Mesothelial cell of epicardium (in vitro differentiated cells): Measurements from ENCODE around the gene ATXN1. TPM values are rescaled to one million over a fixed set of nuclear protein-coding genes. Genes with fewer than 3 reads are reported as not detected.

Source experiments
- DNase-seq, 2 experiments: peaks; one replicate each; pipeline ENCODE4 v3.0.0; 2021; ENCODE audit warnings: low spot score in 2 of 2; ENCODE audit not compliant: unreplicated experiment in 2 of 2
- H3K27ac Mint-ChIP-seq: 2 replicates; pipeline ENCODE4 v1.8.0; 2021; ENCODE audit warnings: mixed read lengths
- H3K27me3 Mint-ChIP-seq: 2 replicates; pipeline ENCODE4 v1.8.0; 2021; ENCODE audit warnings: low read depth, mixed read lengths
- H3K36me3 Mint-ChIP-seq: 2 replicates; pipeline ENCODE4 v1.8.0; 2021; ENCODE audit warnings: mixed read lengths
- H3K4me1 Mint-ChIP-seq: 2 replicates; pipeline ENCODE4 v1.8.0; 2021; ENCODE audit warnings: mixed read lengths
- H3K4me3 Mint-ChIP-seq: 2 replicates; pipeline ENCODE4 v1.8.0; 2021; ENCODE audit warnings: mild to moderate bottlenecking, moderate library complexity, mixed read lengths
- H3K9me3 Mint-ChIP-seq: 2 replicates; pipeline ENCODE4 v1.8.0; 2021; ENCODE audit warnings: mixed read lengths
- CTCF ChIP-seq: fragments of 200-600 bp; sonication (generic); IDR thresholded peaks from one replicate; pipeline ENCODE4 v1.5.0; 2021; ENCODE audit warnings: antibody characterized with exemption; ENCODE audit not compliant: unreplicated experiment
- total RNA-seq: library from RNA; stranded (reverse); gene quantifications from 3 replicates; pipeline ENCODE4 v1.2.1, GENCODE V29; 2021

The ATXN1 gene
- total RNA-seq, 1 donor from 2014 or later: 59.5 TPM

DNA sequence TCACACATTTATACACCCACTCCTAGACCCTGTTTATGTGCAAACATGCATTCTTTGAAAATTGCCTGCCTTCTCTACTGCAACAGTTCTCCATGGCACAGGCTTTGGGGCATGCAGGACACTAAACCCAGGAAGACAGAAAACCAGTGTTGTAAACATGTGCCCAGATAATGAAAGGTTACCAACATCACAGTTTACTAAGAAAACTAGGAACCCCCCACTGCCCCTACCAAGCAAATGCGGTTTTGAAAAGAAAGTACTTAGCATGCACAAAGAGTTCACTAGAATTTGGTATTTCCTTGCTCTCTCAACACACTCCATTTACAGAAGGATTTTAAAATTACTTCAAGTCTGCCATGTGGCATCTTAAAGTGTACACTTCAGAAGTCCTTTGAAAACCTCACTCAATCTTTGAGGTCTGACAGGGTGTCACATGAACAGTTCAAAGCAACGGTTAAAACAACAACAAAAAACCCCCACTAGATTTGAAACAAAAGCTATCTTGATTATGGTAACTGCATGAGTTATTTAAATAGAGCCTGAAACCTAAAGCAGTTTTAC, 277.9 kb downstream of the ATXN1 start:
- Mint-ChIP-seq H3K27ac (no peak overlapping the region), H3K27me3 (no peaks in the 10 kb centered on the region), H3K4me1 (peaks cover 5% of the 10 kb centered on the region), H3K4me3 (no peak overlapping the region), H3K9me3 (peaks cover 7% of the 10 kb centered on the region), H3K36me3 (peaks cover 33% of the 10 kb centered on the region)
- no peak for TF ChIP-seq CTCF
- no peak for DNase-seq

GRCh38 chr6:16482702-16483314, 278.5 kb downstream of the ATXN1 start:
- H3K4me3 Mint-ChIP-seq: no peak overlapping the region
- no peak for TF ChIP-seq CTCF
- no peak overlapping the region for H3K27ac Mint-ChIP-seq
- peaks cover 7% of the 10 kb centered on the region for H3K9me3 Mint-ChIP-seq
- H3K36me3 Mint-ChIP-seq: peaks cover 31% of the 10 kb centered on the region
- peaks cover 5% of the 10 kb centered on the region for H3K4me1 Mint-ChIP-seq
- DNase-seq: no peak
- H3K27me3 Mint-ChIP-seq: no peaks in the 10 kb centered on the region

DNA sequence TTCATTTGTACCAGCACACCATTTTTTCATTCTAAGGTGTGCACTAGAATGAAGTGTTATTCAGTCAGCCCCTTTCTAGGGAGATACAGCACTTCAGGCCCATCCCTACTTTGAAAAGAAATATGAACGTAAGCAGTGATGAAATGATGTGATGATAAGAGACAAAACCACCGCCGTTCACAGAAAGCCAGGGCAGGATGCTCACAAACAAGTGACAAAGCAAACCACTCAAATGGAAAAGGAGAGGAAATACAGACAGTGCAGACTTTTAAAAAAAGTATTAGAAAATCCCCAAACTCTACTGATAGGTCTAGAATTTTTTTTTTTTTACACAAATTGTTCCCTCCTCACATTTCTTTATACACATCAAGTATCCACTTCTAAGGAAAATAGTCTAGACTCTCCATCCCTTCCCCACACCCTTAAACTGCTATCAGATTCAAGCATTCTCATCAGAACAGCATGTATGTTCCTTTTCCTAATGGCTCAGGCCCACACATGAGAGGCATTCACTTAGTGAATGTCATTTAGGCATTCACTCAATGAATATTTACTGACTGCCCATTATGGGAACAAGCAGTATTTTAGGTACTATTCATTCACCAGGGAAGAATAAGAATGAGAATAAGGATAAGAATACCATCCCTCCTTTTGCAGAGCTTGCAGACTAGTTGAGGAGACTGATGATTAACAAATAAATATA, 279.4 kb downstream of the ATXN1 start:
- no peak for TF ChIP-seq CTCF
- Mint-ChIP-seq H3K27me3 (no peaks in the 10 kb centered on the region), H3K36me3 (peaks cover 40% of the 10 kb centered on the region), H3K4me3 (no peak overlapping the region), H3K27ac (no peak overlapping the region), H3K9me3 (peaks cover 7% of the 10 kb centered on the region), H3K4me1 (peaks cover 5% of the 10 kb centered on the region)
- DNase-seq: no peak

DNA sequence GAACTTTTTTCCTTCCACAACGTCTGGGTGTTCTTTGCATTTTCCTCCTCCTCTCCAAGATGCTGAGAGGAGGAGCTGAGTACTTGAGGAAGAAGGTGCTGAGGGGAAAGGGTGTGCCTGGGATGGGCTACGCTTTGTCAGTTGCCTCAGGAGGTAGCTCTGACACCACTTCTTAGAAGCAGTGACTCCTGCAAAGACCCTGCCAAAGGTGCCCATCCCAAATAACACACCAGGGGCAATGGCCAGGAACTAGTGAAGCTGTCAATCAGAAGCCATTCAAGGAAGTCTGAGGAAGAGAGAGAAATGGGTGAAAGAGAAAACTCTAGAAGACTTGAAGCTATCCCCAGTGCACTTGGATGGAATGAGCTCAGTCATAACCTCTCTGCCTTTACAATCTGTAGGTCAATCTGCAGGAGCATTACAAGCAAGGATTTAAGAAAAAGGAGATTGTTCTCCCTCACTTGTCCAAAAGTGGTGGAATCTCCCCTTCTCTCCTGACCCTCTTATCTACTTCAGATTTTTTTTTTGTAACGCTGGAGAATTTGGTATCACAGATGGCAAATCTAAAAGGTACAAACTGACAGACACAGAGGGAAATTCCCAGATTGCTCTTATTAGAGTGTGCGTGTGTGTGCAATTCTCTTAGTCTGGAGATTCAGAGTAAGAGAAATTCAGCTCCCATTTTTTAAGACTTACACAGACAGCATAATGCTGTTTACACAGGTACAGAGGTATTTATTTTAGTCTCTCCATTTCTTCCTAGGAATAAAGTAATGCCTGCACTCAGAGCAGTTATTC, 280.3 kb downstream of the ATXN1 start:
- Mint-ChIP-seq H3K4me1 (peaks cover 5% of the 10 kb centered on the region), H3K4me3 (no peak overlapping the region), H3K36me3 (peaks cover 42% of the 10 kb centered on the region), H3K27me3 (no peaks in the 10 kb centered on the region), H3K9me3 (peaks cover 7% of the 10 kb centered on the region), H3K27ac (no peak overlapping the region)
- TF ChIP-seq CTCF: no peak
- no peak for DNase-seq

DNA sequence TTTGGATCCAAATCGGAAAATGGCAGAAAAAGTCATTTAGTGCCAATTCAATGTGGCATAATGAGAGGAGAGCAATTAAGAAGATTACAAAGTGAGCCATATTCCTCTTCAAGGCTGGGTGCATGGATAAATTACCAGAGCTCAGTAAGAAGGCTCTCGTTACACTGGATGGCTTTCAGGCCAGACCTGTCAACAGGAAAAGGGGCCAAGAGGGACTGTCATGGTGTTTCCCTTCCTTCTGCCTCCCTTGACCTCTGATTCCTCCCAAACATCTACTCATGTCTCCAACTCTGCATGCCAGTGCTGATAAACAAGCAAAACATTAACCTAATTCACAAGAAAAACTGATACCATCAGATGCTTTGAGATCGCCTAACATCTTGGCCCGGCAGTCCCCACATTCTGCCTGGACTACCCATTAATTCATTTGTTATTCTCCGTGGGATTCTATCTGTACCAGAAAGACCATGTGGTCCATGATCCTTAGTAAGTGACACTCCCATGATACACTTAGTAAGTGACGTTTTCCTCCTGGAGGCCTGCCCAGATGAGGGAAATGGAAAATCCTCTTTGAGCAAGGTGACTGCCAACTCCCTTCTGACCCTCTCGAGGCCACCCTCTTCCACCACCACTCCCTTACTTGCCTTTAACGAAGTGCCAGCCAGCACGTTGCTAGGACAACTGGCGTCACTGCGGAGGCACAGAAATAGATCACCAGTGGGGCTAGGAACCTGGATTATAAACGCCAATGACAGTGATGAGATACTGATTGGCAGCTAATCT, 283.7 kb downstream of the ATXN1 start:
- TF ChIP-seq CTCF: no peak
- H3K4me1 Mint-ChIP-seq: peaks cover 6% of the 10 kb centered on the region
- no peaks in the 10 kb centered on the region for H3K27me3 Mint-ChIP-seq
- H3K36me3 Mint-ChIP-seq: peaks cover 38% of the 10 kb centered on the region
- no peak overlapping the region for H3K27ac Mint-ChIP-seq
- H3K4me3 Mint-ChIP-seq: no peak overlapping the region
- H3K9me3 Mint-ChIP-seq: peaks cover 10% of the 10 kb centered on the region
- no peak for DNase-seq
